Large intestine (tissue), 3 donors: ENCODE measurements around the gene HYAL3. TPM values are rescaled to one million over a fixed set of nuclear protein-coding genes. Genes with fewer than 3 reads are reported as not detected.
"Not testable (repeated sequence)": the region's sequence is repeated elsewhere in the genome, so short reads cannot be mapped to it uniquely, and the experiment has no call there.

ENCODE experiments used
- DNase-seq, 2 donors: peaks; one replicate each; pipeline versions ENCODE4 v3.0.0 to v3.0.0-alpha.2; 2013
- H3K27ac ChIP-seq: one replicate; pipeline ENCODE4 v1.5.1; 2013; ENCODE audit warnings: low read length
- H3K27me3 ChIP-seq: 2 replicates; pipeline ENCODE4 v1.6.1; 2013; ENCODE audit warnings: low read length; ENCODE audit not compliant: control insufficient read depth, insufficient read depth
- H3K36me3 ChIP-seq: 2 replicates; pipeline ENCODE4 v1.6.1; 2013; ENCODE audit warnings: low read length; ENCODE audit not compliant: control insufficient read depth, insufficient read depth
- H3K4me1 ChIP-seq: one replicate; pipeline ENCODE4 v1.6.1; 2013; ENCODE audit warnings: low read length; ENCODE audit not compliant: control insufficient read depth, insufficient read depth
- H3K4me3 ChIP-seq: one replicate; pipeline ENCODE4 v1.5.1; 2013; ENCODE audit warnings: low read length
- H3K9me3 ChIP-seq: one replicate; pipeline ENCODE4 v1.6.1; 2013; ENCODE audit warnings: mild to moderate bottlenecking, low read depth, low read length, moderate library complexity; ENCODE audit not compliant: control insufficient read depth
- WGBS: methylation state at CpG from one replicate; pipeline ENCODE4 v1.1.5; 2013; ENCODE audit warnings: low lambda C conversion rate; ENCODE audit not compliant: insufficient coverage; 5-methylcytosine and 5-hydroxymethylcytosine counted together
- polyA plus RNA-seq: library from polyadenylated mRNA; unstranded; fragments of 120-200 nt; gene quantifications from one replicate; pipeline ENCODE4 v1.2.1, GENCODE V29; 2013

The HYAL3 gene
- polyA plus RNA-seq, 1 donor, result 2.7 TPM

DNA sequence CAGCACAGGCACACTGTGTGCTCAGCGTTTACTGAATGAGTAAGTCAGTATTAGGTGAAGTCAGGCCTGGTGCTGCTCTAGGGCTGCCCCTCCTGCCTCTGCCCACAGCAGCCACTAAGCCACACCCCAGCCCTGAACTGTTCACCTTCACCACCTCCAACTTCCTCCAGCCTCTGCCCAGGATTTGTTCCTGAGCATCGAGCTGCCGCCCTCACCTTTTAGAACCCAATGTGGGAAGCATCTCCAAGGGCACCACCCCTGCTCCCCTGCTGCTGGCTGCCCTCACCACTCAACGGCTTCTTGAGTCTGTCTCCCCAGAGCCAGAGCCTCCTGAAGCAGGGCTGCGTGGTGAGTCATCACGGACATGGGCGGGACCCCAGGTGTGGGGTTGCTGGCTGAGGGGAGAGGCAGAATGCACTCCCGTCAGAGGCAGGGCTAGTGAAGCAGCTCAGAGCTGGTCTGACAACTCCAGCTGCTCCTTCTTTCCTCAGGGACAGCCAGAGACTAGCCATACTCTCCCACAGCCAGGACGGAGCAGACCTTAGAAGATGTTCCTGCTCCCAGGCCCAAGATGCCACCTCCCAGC lies 17.5 kb upstream of the HYAL3 start:
- WGBS, result no CpG with 5 or more reads among the region's 9 CpGs
- H3K36me3 ChIP-seq, result peaks cover 47% of the 10 kb centered on the region
- H3K27me3 ChIP-seq, result no peaks in the 10 kb centered on the region
- H3K4me3 ChIP-seq, result no peak overlapping the region
- DNase-seq, result peak; percentile 80 to 88
- no peaks in the 10 kb centered on the region for H3K9me3 ChIP-seq
- peak overlapping the region; percentile 80 for H3K27ac ChIP-seq
- peaks cover 44% of the 10 kb centered on the region for H3K4me1 ChIP-seq

DNA sequence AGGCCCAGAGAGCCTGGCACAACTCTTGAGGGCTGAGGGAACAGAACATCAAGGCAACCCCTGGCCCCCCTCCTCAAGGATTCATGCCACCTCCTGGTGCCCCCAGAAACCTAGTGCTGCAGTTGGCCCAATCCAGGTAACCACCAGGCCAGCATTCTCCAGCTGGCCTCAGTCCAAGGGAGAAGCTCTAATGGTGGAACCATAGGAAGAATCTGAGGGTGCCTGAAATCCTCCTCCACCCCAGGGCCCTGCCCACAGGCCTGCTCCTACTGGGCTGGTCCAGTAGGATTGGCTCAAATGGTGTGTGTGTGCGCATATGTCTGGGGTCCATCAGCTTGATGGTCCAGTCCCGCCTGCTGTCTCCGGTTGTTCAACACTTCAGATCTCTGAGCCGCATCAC lies 15.6 kb upstream of the HYAL3 start:
- H3K4me3 ChIP-seq, result no peak overlapping the region
- WGBS, result 100% methylated on average over 1 of the region's 4 CpGs
- peaks cover 45% of the 10 kb centered on the region for H3K36me3 ChIP-seq
- no peak for DNase-seq
- no peaks in the 10 kb centered on the region for H3K27me3 ChIP-seq
- H3K9me3 ChIP-seq, result no peaks in the 10 kb centered on the region
- peaks cover 37% of the 10 kb centered on the region for H3K4me1 ChIP-seq
- no peak overlapping the region for H3K27ac ChIP-seq

DNA sequence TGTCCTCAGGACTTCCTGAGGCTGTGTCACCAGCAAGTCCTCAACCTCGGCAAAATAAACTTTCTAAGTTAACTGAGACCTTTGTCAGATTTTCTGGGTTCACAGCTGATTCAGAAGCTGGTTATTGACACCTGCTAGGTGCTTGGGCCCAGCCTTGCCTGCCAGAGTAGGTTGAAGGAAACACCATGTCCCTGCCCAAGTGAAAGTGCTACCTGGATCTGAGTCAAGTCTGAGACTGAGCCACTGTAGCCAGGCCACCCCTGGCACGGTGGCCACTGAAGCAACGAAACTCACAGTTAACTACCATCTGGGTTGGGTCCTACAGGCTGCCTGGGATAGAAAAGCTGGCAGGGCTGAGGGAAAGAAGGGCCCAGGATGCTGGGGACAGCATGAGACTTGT lies 15.1 kb upstream of the HYAL3 start:
- no peaks in the 10 kb centered on the region for H3K27me3 ChIP-seq
- no peak overlapping the region for H3K27ac ChIP-seq
- H3K4me1 ChIP-seq, result peaks cover 33% of the 10 kb centered on the region
- WGBS, result no CpG with 5 or more reads among the region's 3 CpGs
- no peak for DNase-seq
- no peak overlapping the region for H3K4me3 ChIP-seq
- peaks cover 41% of the 10 kb centered on the region for H3K36me3 ChIP-seq
- peaks cover under 1% of the 10 kb centered on the region for H3K9me3 ChIP-seq

GRCh38 chr3:50312041-50312440 lies 12.8 kb upstream of the HYAL3 start:
- not testable (repeated sequence) for DNase-seq, H3K4me1 ChIP-seq, H3K27ac ChIP-seq, H3K27me3 ChIP-seq, H3K4me3 ChIP-seq
- no CpG with 5 or more reads among the region's 32 CpGs for WGBS
- Histone ChIP-seq H3K9me3 (peaks cover 22% of the 10 kb centered on the region), H3K36me3 (peaks cover 18% of the 10 kb centered on the region)

DNA sequence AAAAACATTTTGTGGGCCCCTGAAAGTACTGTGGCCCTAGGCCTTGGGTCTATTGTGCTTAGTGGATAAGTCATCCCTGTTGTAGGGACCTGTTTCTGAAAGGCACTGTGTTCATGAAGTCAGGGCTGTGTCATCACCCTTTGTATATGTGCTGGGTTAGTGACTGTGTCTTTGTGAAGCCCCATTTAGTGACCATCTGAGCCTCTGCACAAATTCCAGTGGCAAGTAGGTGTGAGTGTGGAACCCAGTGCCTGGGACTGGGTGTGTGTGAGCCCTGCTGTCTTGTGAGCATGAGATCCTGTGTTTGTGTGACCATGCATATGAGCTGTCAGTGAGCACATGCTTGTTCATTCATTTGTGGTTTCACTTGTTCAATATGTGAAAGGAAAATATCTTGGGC lies 5.4 kb upstream of the HYAL3 start:
- Histone ChIP-seq H3K27me3 (no peaks in the 10 kb centered on the region), H3K36me3 (no peaks in the 10 kb centered on the region), H3K9me3 (peaks cover 22% of the 10 kb centered on the region), H3K4me3 (no peak overlapping the region), H3K27ac (no peak overlapping the region), H3K4me1 (peaks cover 29% of the 10 kb centered on the region)
- no peak for DNase-seq

DNA sequence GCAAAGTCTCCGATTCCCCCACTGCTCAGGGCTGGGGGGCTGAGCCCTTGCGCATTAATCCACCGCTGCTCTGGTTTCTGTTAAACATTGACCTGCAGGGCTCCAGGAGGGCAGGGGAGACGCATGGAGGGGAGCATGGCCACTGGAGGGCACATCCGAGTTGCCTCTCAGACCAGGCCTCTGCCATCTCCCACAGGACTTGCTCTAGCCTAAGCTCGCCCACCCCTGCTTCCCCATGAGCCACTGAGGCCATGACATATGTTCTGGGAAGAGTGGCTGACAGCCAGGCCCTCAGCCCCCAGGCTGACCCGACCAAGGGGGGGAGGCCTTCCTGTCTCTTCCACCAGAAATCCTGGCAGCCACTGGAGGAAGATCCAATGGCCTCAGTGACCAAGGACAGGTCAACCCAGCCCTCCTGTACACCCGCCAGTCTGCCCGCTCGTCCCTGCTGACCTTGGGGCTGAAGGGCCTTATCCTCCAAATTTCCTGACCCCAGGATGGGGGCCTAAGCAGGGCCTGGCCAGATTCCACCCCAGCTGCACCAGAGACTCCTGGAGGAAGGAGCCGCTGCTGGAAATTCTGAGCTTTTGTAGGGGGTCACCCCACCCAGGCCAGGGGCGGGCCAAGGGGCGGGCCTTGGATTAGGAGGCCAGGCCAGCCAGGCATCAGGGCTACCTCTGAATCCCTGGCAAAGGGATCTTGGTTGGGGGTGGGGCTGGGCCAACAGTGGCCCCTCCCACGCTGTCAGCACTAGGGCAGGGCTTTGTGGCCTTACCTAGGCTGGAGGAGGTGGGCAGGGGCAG lies 4.0 kb upstream of the HYAL3 start, which contains the start of gene HYAL1:
HYAL1 (minus strand) TSS at position 562 of the 803 bp plus-strand sequence. CDS start 618 bp downstream, outside the sequence.
- Histone ChIP-seq H3K9me3 (peaks cover 11% of the 10 kb centered on the region), H3K27me3 (no peaks in the 10 kb centered on the region), H3K27ac (peak within 1 kb of the TSS; percentile 49), H3K4me1 (peaks cover 36% of the 10 kb centered on the region), H3K36me3 (no peaks in the 10 kb centered on the region), H3K4me3 (no peak within 1 kb of the TSS)
- peak; percentile 58 to 72 for DNase-seq
- no CpG with 5 or more reads among the region's 14 CpGs for WGBS

GRCh38 chr3:50302095-50303012 lies 3.1 kb upstream of the HYAL3 start:
- peaks cover 39% of the 10 kb centered on the region for H3K4me1 ChIP-seq
- H3K36me3 ChIP-seq, result no peaks in the 10 kb centered on the region
- DNase-seq, result no peak
- no peak overlapping the region for H3K4me3 ChIP-seq
- peak overlapping the region; percentile 49 for H3K27ac ChIP-seq
- no peaks in the 10 kb centered on the region for H3K27me3 ChIP-seq
- WGBS, result no CpG with 5 or more reads among the region's 32 CpGs
- peaks cover 2% of the 10 kb centered on the region for H3K9me3 ChIP-seq

- WGBS, result no CpG with 5 or more reads among the region's 6 CpGs
- H3K4me3 ChIP-seq, result no peak overlapping the region
These were observed 1.6 kb upstream of the HYAL3 start for GRCh38 chr3:50300681-50301254.

DNA sequence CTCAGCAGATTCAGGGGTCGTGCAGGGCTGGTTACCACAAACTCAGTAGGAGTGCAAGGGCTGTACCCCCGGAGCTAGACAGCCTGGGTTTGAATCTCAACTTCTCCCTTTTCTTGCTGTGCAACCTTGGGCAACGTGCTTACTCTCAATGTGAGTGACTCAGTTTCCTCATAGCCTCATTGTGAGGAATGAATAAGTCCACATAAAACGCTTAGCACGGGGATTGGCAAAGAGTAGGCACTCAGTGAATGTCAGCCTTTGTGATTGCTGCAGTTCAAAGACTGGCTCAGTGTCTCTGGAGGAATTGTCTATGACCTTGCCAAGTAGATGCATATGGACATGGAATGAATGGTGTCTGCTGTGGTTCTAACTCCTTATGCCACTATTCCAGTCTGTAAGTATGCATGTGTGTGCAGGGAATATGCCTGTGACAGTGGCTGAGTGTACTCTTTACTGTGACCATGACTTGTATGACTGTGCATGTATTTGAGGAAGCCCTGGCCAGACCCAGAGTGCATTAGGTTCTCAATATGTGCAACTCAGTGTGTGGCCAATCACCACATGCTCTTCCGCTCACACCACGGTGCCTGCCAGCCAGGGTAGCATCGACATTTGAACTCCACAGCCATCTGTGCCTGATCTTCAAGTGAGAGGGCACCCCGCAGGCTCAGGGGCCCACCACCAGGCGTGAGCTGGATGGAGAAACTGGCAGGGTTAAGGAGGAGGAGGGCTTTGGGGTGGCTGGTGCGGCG lies 900 bp upstream of the HYAL3 start:
- Histone ChIP-seq H3K27ac (peak overlapping the region; percentile 69), H3K27me3 (no peaks in the 10 kb centered on the region), H3K36me3 (no peaks in the 10 kb centered on the region), H3K4me3 (peak overlapping the region; percentile 47), H3K4me1 (peaks cover 39% of the 10 kb centered on the region), H3K9me3 (no peaks in the 10 kb centered on the region)
- no CpG with 5 or more reads among the region's 12 CpGs for WGBS
- peak in 1 of 2 donors; percentile 37 for DNase-seq

More at GRCh38 chr3:50300681-50301254, 1.6 kb upstream of the HYAL3 start:
- H3K9me3 ChIP-seq, result no peaks in the 10 kb centered on the region
- H3K27me3 ChIP-seq, result no peaks in the 10 kb centered on the region
- no peak for DNase-seq
- no peaks in the 10 kb centered on the region for H3K36me3 ChIP-seq
- H3K4me1 ChIP-seq, result peaks cover 39% of the 10 kb centered on the region
- peak overlapping the region; percentile 69 for H3K27ac ChIP-seq
